GM03348 (cell line): ENCODE data around the gene SORD.
A peak's percentile ranks its signal among the peaks of the same experiment; 100 is the strongest.
"Not testable (repeated sequence)": the region's sequence is repeated elsewhere in the genome, so short reads cannot be mapped to it uniquely, and the experiment has no call there.

Source experiments
- DNase-seq: peaks from one replicate; pipeline ENCODE4 v3.0.0; 2012; ENCODE audit warnings: low spot score

The SORD gene

GRCh38 chr15:45062301-45062700, 39.3 kb downstream of the SORD start:
- DNase-seq, result not testable (repeated sequence)

- DNase-seq, result no peak
Measured at GRCh38 chr15:45064386-45064785, 41.4 kb downstream of the SORD start.

- not testable (repeated sequence) for DNase-seq
Measured at GRCh38 chr15:45069942-45070360, 47.0 kb downstream of the SORD start.

GRCh38 chr15:45073602-45074001, 50.6 kb downstream of the SORD start:
- not testable (repeated sequence) for DNase-seq

- DNase-seq, result not testable (repeated sequence)
Measured at GRCh38 chr15:45075440-45076320, 52.7 kb downstream of the SORD start.

- not testable (repeated sequence) for DNase-seq
Measured at GRCh38 chr15:45077391-45077790, 54.4 kb downstream of the SORD start.

- not testable (repeated sequence) for DNase-seq
Measured at GRCh38 chr15:45079201-45079600, 56.2 kb downstream of the SORD start.

- not testable (repeated sequence) for DNase-seq
Measured at GRCh38 chr15:45079628-45080246, 56.7 kb downstream of the SORD start.

GRCh38 chr15:45080593-45080992, 57.6 kb downstream of the SORD start:
- DNase-seq, result not testable (repeated sequence)

GRCh38 chr15:45082412-45082811, 59.4 kb downstream of the SORD start:
- DNase-seq, result not testable (repeated sequence)

- no peak for DNase-seq
Measured at GRCh38 chr15:45083223-45083622, 60.2 kb downstream of the SORD start.

GRCh38 chr15:45084163-45084562, 61.2 kb downstream of the SORD start:
- no peak for DNase-seq

- DNase-seq, result no peak
Measured at GRCh38 chr15:45087513-45087912, 64.5 kb downstream of the SORD start.

- peak; percentile 6 for DNase-seq
Measured at GRCh38 chr15:45088801-45089711, 66.1 kb downstream of the SORD start.

- DNase-seq, result no peak
Measured at GRCh38 chr15:45089712-45090373, 66.8 kb downstream of the SORD start.

GRCh38 chr15:45091161-45091560, 68.2 kb downstream of the SORD start:
- DNase-seq, result no peak

GRCh38 chr15:45091576-45091975, 68.6 kb downstream of the SORD start:
- no peak for DNase-seq

GRCh38 chr15:45093013-45093412, 70.0 kb downstream of the SORD start:
- DNase-seq, result no peak

- no peak for DNase-seq
Measured at GRCh38 chr15:45093622-45094357, 70.8 kb downstream of the SORD start.

- DNase-seq, result no peak
Measured at GRCh38 chr15:45094358-45094730, 71.3 kb downstream of the SORD start.

- DNase-seq, result no peak
Measured at GRCh38 chr15:45095661-45096060, 72.7 kb downstream of the SORD start.
